HepG2 (cell line): ENCODE results near the gene ANKRD29. TPM values are rescaled to one million over a fixed set of nuclear protein-coding genes. Genes with fewer than 3 reads are reported as not detected.

Experiments
- DPF2 ChIP-seq: sonication (generic); formaldehyde crosslinking; IDR thresholded peaks from 2 replicates; pipeline ENCODE4 v1.4.0; 2020; ENCODE audit warnings: mild to moderate bottlenecking, low read depth, missing genetic modification reagents, borderline replicate concordance
- ESRRA ChIP-seq: sonication (generic); formaldehyde crosslinking; IDR thresholded peaks from 2 replicates; pipeline ENCODE4 v1.5.1; 2020; ENCODE audit warnings: mild to moderate bottlenecking, low read depth, missing genetic modification reagents
- FOXA1 ChIP-seq, 2 experiments: fragments of 450-650 bp in 1 of 2; sonication (generic) in 1 of 2; formaldehyde crosslinking in 1 of 2; IDR thresholded peaks; 2 replicates each; pipeline versions ENCODE4 v1.4.0 to v1.6.1; 2016 to 2020; ENCODE audit warnings: missing genetic modification reagents in 1 of 2
- HCFC1 ChIP-seq: fragments of 150-350 bp; IDR thresholded peaks from 2 replicates; pipeline ENCODE4 v1.6.1; 2014; ENCODE audit warnings: low read depth, low read length
- KDM3A ChIP-seq: IDR thresholded peaks from 2 replicates; pipeline ENCODE4 v1.6.1; 2018; ENCODE audit warnings: low read depth, missing compliant biosample characterization
- PHF8 ChIP-seq: sonication (generic); formaldehyde crosslinking; IDR thresholded peaks from 2 replicates; pipeline ENCODE4 v1.5.0; 2020; ENCODE audit warnings: missing genetic modification reagents
- PLRG1 ChIP-seq: fragments of 450-650 bp; conservative IDR thresholded peaks from 2 replicates; pipeline ENCODE4 v1.6.1; 2016
- SETDB1 ChIP-seq: sonication (generic); formaldehyde crosslinking; IDR thresholded peaks from 2 replicates; pipeline ENCODE4 v1.5.1; 2020; ENCODE audit warnings: missing genetic modification reagents, mild to moderate bottlenecking, borderline replicate concordance
- SP5 ChIP-seq: IDR thresholded peaks from 2 replicates; pipeline ENCODE4 v1.6.1; 2016; ENCODE audit warnings: low read depth, borderline replicate concordance
- UBTF ChIP-seq: sonication (generic); formaldehyde crosslinking; IDR thresholded peaks from 2 replicates; pipeline ENCODE4 v1.4.0; 2020; ENCODE audit warnings: mild to moderate bottlenecking, missing genetic modification reagents
- ZFP37 ChIP-seq: sonication (generic); formaldehyde crosslinking; IDR thresholded peaks from 2 replicates; pipeline ENCODE4 v1.4.0; 2020; ENCODE audit warnings: missing genetic modification reagents, borderline replicate concordance
- ZKSCAN8 ChIP-seq: IDR thresholded peaks from 2 replicates; pipeline ENCODE4 v1.6.1; 2016; ENCODE audit warnings: borderline replicate concordance, missing genetic modification reagents, missing compliant biosample characterization
- ZMYM2 ChIP-seq: sonication (generic); formaldehyde crosslinking; IDR thresholded peaks from 2 replicates; pipeline ENCODE4 v1.8.0; 2022; ENCODE audit warnings: mild to moderate bottlenecking, missing genetic modification reagents
- ZNF143 ChIP-seq: sonication (generic); formaldehyde crosslinking; IDR thresholded peaks from 2 replicates; pipeline ENCODE4 v1.4.0; 2020; ENCODE audit warnings: missing genetic modification reagents
- ZNF264 ChIP-seq: sonication (generic); formaldehyde crosslinking; IDR thresholded peaks from 2 replicates; pipeline ENCODE4 v1.4.0; 2020; ENCODE audit warnings: missing genetic modification reagents
- ZNF782 ChIP-seq: sonication (generic); formaldehyde crosslinking; IDR thresholded peaks from 2 replicates; pipeline ENCODE4 v1.4.0; 2020; ENCODE audit warnings: missing genetic modification reagents, mild to moderate bottlenecking, borderline replicate concordance
- ZNF784 ChIP-seq: sonication (generic); formaldehyde crosslinking; IDR thresholded peaks from 2 replicates; pipeline ENCODE4 v1.5.1; 2020; ENCODE audit warnings: missing genetic modification reagents, mild to moderate bottlenecking, borderline replicate concordance
- ZNF788 ChIP-seq: sonication (generic); formaldehyde crosslinking; IDR thresholded peaks from 2 replicates; pipeline ENCODE4 v1.5.0; 2020; ENCODE audit warnings: mild to moderate bottlenecking, missing genetic modification reagents, borderline replicate concordance
- ZNF883 ChIP-seq: sonication (generic); formaldehyde crosslinking; IDR thresholded peaks from 2 replicates; pipeline ENCODE4 v1.5.1; 2020; ENCODE audit warnings: mild to moderate bottlenecking, missing genetic modification reagents; ENCODE audit errors: not compliant biosample characterization
- ZSCAN12 ChIP-seq: sonication (generic); formaldehyde crosslinking; IDR thresholded peaks from 2 replicates; pipeline ENCODE4 v1.9.0; 2021; ENCODE audit warnings: mild to moderate bottlenecking, missing genetic modification reagents
- polyA plus RNA-seq, 8 experiments: library from polyadenylated mRNA; depleted of rRNA in 3 of 8; stranded (reverse) in 7 of 8; unstranded in 1 of 8; fragments of >200 nt; fragmentation: Illumina TruSeq in 4 of 8; extraction: Trizol in 4 of 8; gene quantifications; 2 replicates each; pipeline versions ENCODE4 v1.2.1 to v1.2.3, GENCODE V29; 2011 to 2016; ENCODE audit warnings: low read depth in 4 of 8, missing spikeins in 1 of 8, mixed read lengths in 1 of 8; ENCODE audit not compliant: insufficient read depth in 1 of 8
- total RNA-seq, 5 experiments: library from RNA; depleted of rRNA; stranded (reverse); fragments of >200 nt; fragmentation: Illumina TruSeq; extraction: Trizol; gene quantifications; 2 replicates each; pipeline ENCODE4 v1.2.3, GENCODE V29; 2016; ENCODE audit warnings: low read depth in 1 of 5
- TF ChIP-seq, protein P1 (sequence below): sonication (generic); formaldehyde crosslinking; conservative IDR thresholded peaks from 2 replicates; pipeline ENCODE4 v1.4.0; 2020; ENCODE audit warnings: missing genetic modification reagents
- TF ChIP-seq, protein P2 (sequence below): IDR thresholded peaks from 2 replicates; pipeline ENCODE4 v1.6.1; 2016; ENCODE audit warnings: missing biosample characterization, missing genetic modification reagents, low read depth

ANKRD29 gene
- total and polyA plus RNA-seq, 2 of the 13 experiments (the other 11 are each of a cell fraction or from before 2014, with no cell fraction given) = not detected

DNA sequence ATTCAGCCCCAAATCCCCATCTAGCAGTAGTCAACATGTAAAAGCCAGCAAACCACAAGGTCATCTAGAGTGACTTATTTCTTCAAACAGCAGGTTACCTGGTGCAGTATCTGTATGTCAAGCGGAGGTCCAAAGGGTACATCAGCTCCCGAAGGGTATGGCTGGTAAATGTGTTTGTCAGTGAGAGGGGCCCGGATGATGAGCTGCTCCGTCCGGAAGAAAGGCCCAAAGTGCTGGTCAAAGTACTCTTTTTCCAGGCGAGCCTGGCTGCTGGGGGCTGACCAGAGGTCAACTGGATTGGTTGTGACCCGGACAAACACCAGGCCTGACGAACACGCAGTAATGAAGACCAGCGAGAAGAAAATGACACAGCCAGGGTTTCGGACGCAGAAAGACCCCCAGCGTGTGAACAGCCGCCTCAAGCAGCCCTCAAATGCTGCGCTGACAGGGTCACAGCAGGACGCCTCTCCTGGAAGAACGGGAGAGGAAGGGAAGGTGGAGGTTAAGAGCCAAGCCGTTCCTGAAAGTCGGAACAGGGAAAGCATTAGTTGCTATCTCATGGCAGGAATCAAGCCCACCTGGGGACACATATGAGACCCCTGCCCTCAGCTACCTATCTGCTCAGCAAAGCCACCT, 106.4 kb downstream of the ANKRD29 start (continued):
- TF ChIP-seq, protein P1, sequence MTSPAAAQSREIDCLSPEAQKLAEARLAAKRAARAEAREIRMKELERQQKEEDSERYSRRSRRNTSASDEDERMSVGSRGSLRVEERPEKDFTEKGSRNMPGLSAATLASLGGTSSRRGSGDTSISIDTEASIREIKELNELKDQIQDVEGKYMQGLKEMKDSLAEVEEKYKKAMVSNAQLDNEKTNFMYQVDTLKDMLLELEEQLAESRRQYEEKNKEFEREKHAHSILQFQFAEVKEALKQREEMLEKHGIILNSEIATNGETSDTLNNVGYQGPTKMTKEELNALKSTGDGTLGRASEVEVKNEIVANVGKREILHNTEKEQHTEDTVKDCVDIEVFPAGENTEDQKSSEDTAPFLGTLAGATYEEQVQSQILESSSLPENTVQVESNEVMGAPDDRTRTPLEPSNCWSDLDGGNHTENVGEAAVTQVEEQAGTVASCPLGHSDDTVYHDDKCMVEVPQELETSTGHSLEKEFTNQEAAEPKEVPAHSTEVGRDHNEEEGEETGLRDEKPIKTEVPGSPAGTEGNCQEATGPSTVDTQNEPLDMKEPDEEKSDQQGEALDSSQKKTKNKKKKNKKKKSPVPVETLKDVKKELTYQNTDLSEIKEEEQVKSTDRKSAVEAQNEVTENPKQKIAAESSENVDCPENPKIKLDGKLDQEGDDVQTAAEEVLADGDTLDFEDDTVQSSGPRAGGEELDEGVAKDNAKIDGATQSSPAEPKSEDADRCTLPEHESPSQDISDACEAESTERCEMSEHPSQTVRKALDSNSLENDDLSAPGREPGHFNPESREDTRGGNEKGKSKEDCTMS = no peak
- TF ChIP-seq ZNF788 (CRISPR knock-in tag) (peak; percentile 93; the same call in 1 of the 2 replicates), ESRRA (peak; percentile 99), ZKSCAN8 (CRISPR knock-in tag) (peak; percentile 66; the same call in 1 of the 2 replicates), UBTF (peak; percentile 82), SETDB1 (CRISPR knock-in tag) (no peak), HCFC1 (no peak), ZMYM2 (CRISPR knock-in tag) (peak; percentile 95), FOXA1 (IDR thresholded peaks at IDR 0.05) (no peak), FOXA1 (CRISPR knock-in tag; IDR thresholded peaks at IDR 0.05) (peak; percentile 62), ZFP37 (CRISPR knock-in tag) (peak; percentile 71; the same call in 1 of the 2 replicates), ZSCAN12 (CRISPR knock-in tag) (peak; percentile 75; the same call in 1 of the 2 replicates), ZNF264 (CRISPR knock-in tag) (peak; percentile 94), KDM3A (CRISPR knock-in tag) (0 out of 2 replicates have a peak, but pooled peaks have one; percentile 40), PHF8 (CRISPR knock-in tag) (peak; percentile 26; the same call in 1 of the 2 replicates), ZNF143 (CRISPR knock-in tag) (peak; percentile 47; the same call in 1 of the 2 replicates), ZNF784 (CRISPR knock-in tag) (0 out of 2 replicates have a peak, but pooled peaks have one; percentile 45), ZNF883 (CRISPR knock-in tag) (peak; percentile 43), PLRG1 (no peak), DPF2 (peak; percentile 92), ZNF782 (CRISPR knock-in tag) (peak; percentile 61; the same call in 1 of the 2 replicates), SP5 (CRISPR knock-in tag) (0 out of 2 replicates have a peak, but pooled peaks have one; percentile 29)
- TF ChIP-seq, protein P2, sequence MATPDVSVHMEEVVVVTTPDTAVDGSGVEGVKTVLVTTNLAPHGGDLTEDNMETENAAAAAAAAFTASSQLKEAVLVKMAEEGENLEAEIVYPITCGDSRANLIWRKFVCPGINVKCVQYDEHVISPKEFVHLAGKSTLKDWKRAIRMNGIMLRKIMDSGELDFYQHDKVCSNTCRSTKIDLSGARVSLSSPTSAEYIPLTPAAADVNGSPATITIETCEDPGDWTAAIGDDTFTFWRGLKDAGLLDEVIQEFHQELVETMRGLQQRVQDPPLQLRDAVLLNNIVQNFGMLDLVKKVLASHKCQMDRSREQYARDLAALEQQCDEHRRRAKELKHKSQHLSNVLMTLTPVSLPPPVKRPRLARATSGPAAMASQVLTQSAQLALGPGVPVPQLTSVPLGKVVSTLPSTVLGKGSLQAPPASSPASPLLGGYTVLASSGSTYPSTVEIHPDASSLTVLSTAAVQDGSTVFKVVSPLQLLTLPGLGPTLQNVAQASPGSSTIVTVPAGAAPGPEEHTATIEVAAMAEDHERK (CRISPR knock-in tag) = no peak
